Effector memory CD8-positive, alpha-beta T cell (primary cell): Measurements from ENCODE around the gene KANSL1.

ENCODE experiments used
- ATAC-seq: fragments of 150-1000 bp; cut with Tn5 transposase; replicated peaks from 2 replicates; pipeline ENCODE4 v1.10.0; 2021; ENCODE audit warnings: mild to moderate bottlenecking, moderate library complexity
- DNase-seq, 3 experiments: peaks; one replicate each; pipeline ENCODE4 v3.0.0; 2021
- H3K27ac Mint-ChIP-seq, 2 donors: one replicate each; pipeline ENCODE4 v1.8.0; 2022; ENCODE audit warnings: mild to moderate bottlenecking in 2 of 2, mixed read lengths in 2 of 2, moderate library complexity in 2 of 2
- H3K27me3 Mint-ChIP-seq, 2 donors: one replicate each; pipeline ENCODE4 v1.8.0; 2022; ENCODE audit warnings: mixed read lengths in 2 of 2
- H3K36me3 Mint-ChIP-seq: one replicate; pipeline ENCODE4 v1.8.0; 2022; ENCODE audit warnings: mild to moderate bottlenecking, moderate library complexity, mixed read lengths; ENCODE audit not compliant: insufficient read depth
- H3K4me1 Mint-ChIP-seq, 2 donors: one replicate each; pipeline ENCODE4 v1.8.0; 2022; ENCODE audit warnings: low read depth in 2 of 2, mixed read lengths in 2 of 2
- H3K4me3 Mint-ChIP-seq, 2 donors: one replicate each; pipeline ENCODE4 v1.8.0; 2022; ENCODE audit warnings: mild to moderate bottlenecking in 2 of 2, mixed read lengths in 2 of 2, moderate library complexity in 2 of 2
- H3K9me3 Mint-ChIP-seq, 2 donors: one replicate each; pipeline ENCODE4 v1.8.0; 2022; ENCODE audit warnings: mixed read lengths in 2 of 2

KANSL1 gene

GRCh38 chr17:46036491-46036890, 156.7 kb downstream of the KANSL1 start:
- peaks cover 82% of the 10 kb centered on the region for H3K36me3 Mint-ChIP-seq

GRCh38 chr17:46035112-46035818, 158.0 kb downstream of the KANSL1 start:
- Mint-ChIP-seq H3K9me3 (no peaks in the 10 kb centered on the region), H3K27ac (peak overlapping the region; percentile 83 to 88), H3K4me1 (peaks cover 15 to 35% of the 10 kb centered on the region in 2 donors), H3K4me3 (no peak overlapping the region), H3K27me3 (no peaks in the 10 kb centered on the region), H3K36me3 (peaks cover 85% of the 10 kb centered on the region)
- ATAC-seq = peak; percentile 84
- DNase-seq = peak in 2 of 3 experiments; percentile 20 to 22

More at GRCh38 chr17:46036491-46036890, 156.7 kb downstream of the KANSL1 start:
- Mint-ChIP-seq H3K27me3 (no peaks in the 10 kb centered on the region), H3K4me3 (no peak overlapping the region), H3K27ac (peak overlapping the region in 1 of 2 donors; percentile 88), H3K4me1 (peaks cover 10 to 30% of the 10 kb centered on the region in 2 donors), H3K9me3 (no peaks in the 10 kb centered on the region)
- no peak for DNase-seq
- ATAC-seq = no peak

GRCh38 chr17:46033392-46033791, 159.8 kb downstream of the KANSL1 start:
- Mint-ChIP-seq H3K9me3 (no peaks in the 10 kb centered on the region), H3K36me3 (peaks cover 87% of the 10 kb centered on the region), H3K27me3 (no peaks in the 10 kb centered on the region), H3K27ac (peak overlapping the region; percentile 29 to 54), H3K4me1 (peaks cover 24 to 48% of the 10 kb centered on the region in 2 donors), H3K4me3 (no peak overlapping the region)
- DNase-seq = no peak
- no peak for ATAC-seq

GRCh38 chr17:46032909-46033308, 160.3 kb downstream of the KANSL1 start:
- Mint-ChIP-seq H3K9me3 (no peaks in the 10 kb centered on the region), H3K27ac (peak overlapping the region; percentile 29 to 54), H3K36me3 (peaks cover 87% of the 10 kb centered on the region), H3K4me3 (no peak overlapping the region), H3K4me1 (peaks cover 19 to 52% of the 10 kb centered on the region in 2 donors), H3K27me3 (no peaks in the 10 kb centered on the region)
- ATAC-seq (no peak), DNase-seq (no peak)

GRCh38 chr17:46031920-46032319, 161.3 kb downstream of the KANSL1 start:
- Mint-ChIP-seq H3K4me1 (peaks cover 19 to 57% of the 10 kb centered on the region in 2 donors), H3K9me3 (no peaks in the 10 kb centered on the region), H3K27ac (peak overlapping the region in 1 of 2 donors; percentile 29), H3K4me3 (no peak overlapping the region), H3K36me3 (peaks cover 77% of the 10 kb centered on the region), H3K27me3 (no peaks in the 10 kb centered on the region)
- no peak for DNase-seq
- ATAC-seq = no peak

- no peaks in the 10 kb centered on the region for H3K9me3 Mint-ChIP-seq
- H3K4me1 Mint-ChIP-seq = peaks cover 19 to 57% of the 10 kb centered on the region in 2 donors
- H3K27ac Mint-ChIP-seq = peak overlapping the region; percentile 41 to 56
- H3K27me3 Mint-ChIP-seq = no peaks in the 10 kb centered on the region
- H3K4me3 Mint-ChIP-seq = no peak overlapping the region
- H3K36me3 Mint-ChIP-seq = peaks cover 72% of the 10 kb centered on the region
- DNase-seq (no peak), ATAC-seq (no peak)
Observed at GRCh38 chr17:46031440-46031839, 161.8 kb downstream of the KANSL1 start.

- no peak overlapping the region for H3K4me3 Mint-ChIP-seq
- H3K27ac Mint-ChIP-seq = peak overlapping the region; percentile 41 to 56
- DNase-seq (no peak), ATAC-seq (no peak)
- peaks cover 20 to 54% of the 10 kb centered on the region in 2 donors for H3K4me1 Mint-ChIP-seq
- no peaks in the 10 kb centered on the region for H3K27me3 Mint-ChIP-seq
- H3K9me3 Mint-ChIP-seq = no peaks in the 10 kb centered on the region
- H3K36me3 Mint-ChIP-seq = peaks cover 71% of the 10 kb centered on the region
Observed at GRCh38 chr17:46030752-46031151, 162.5 kb downstream of the KANSL1 start.

- Mint-ChIP-seq H3K36me3 (peaks cover 67% of the 10 kb centered on the region), H3K27ac (peak overlapping the region; percentile 41 to 52), H3K4me3 (no peak overlapping the region), H3K27me3 (no peaks in the 10 kb centered on the region), H3K4me1 (peaks cover 21 to 51% of the 10 kb centered on the region in 2 donors), H3K9me3 (no peaks in the 10 kb centered on the region)
- DNase-seq = no peak
- no peak for ATAC-seq
Observed at GRCh38 chr17:46029627-46030026, 163.6 kb downstream of the KANSL1 start.

GRCh38 chr17:46028981-46029565, 164.2 kb downstream of the KANSL1 start:
- Mint-ChIP-seq H3K9me3 (no peaks in the 10 kb centered on the region), H3K4me1 (peaks cover 21 to 45% of the 10 kb centered on the region in 2 donors), H3K27me3 (no peaks in the 10 kb centered on the region), H3K27ac (peak overlapping the region; percentile 41 to 52), H3K4me3 (no peak overlapping the region), H3K36me3 (peaks cover 62% of the 10 kb centered on the region)
- DNase-seq (no peak), ATAC-seq (no peak)

- DNase-seq (no peak), ATAC-seq (no peak)
- Mint-ChIP-seq H3K4me3 (no peak overlapping the region), H3K27ac (peak overlapping the region; percentile 41 to 52), H3K27me3 (no peaks in the 10 kb centered on the region), H3K4me1 (peaks cover 21 to 45% of the 10 kb centered on the region in 2 donors), H3K36me3 (peaks cover 57% of the 10 kb centered on the region), H3K9me3 (no peaks in the 10 kb centered on the region)
Observed at GRCh38 chr17:46028374-46028773, 164.9 kb downstream of the KANSL1 start.

- Mint-ChIP-seq H3K27me3 (no peaks in the 10 kb centered on the region), H3K36me3 (peaks cover 55% of the 10 kb centered on the region), H3K4me1 (peaks cover 21 to 42% of the 10 kb centered on the region in 2 donors), H3K9me3 (no peaks in the 10 kb centered on the region), H3K4me3 (no peak overlapping the region), H3K27ac (peak overlapping the region; percentile 41 to 52)
- DNase-seq (no peak), ATAC-seq (no peak)
Observed at GRCh38 chr17:46027976-46028325, 165.3 kb downstream of the KANSL1 start.

GRCh38 chr17:46027048-46027975, 165.9 kb downstream of the KANSL1 start:
- Mint-ChIP-seq H3K36me3 (peaks cover 51% of the 10 kb centered on the region), H3K27ac (peak overlapping the region; percentile 41 to 52), H3K4me3 (no peak overlapping the region)

More at GRCh38 chr17:46027048-46027975, 165.9 kb downstream of the KANSL1 start:
- no peaks in the 10 kb centered on the region for H3K9me3 Mint-ChIP-seq
- DNase-seq (no peak), ATAC-seq (no peak)
- no peaks in the 10 kb centered on the region for H3K27me3 Mint-ChIP-seq
- H3K4me1 Mint-ChIP-seq = peaks cover 23 to 40% of the 10 kb centered on the region in 2 donors
